NCI-H82 treated with DMSO at 0.1 percent for 48 hours (cell line): ENCODE results near the gene PSME3.
"Not testable (repeated sequence)": the region's sequence is repeated elsewhere in the genome, so short reads cannot be mapped to it uniquely, and the experiment has no call there.

ENCODE experiments used
- DNase-seq: peaks from one replicate; lab custom pipeline; 2025; ENCODE audit not compliant: unreplicated experiment; lab: John Stamatoyannopoulos, UW

The PSME3 gene

DNA sequence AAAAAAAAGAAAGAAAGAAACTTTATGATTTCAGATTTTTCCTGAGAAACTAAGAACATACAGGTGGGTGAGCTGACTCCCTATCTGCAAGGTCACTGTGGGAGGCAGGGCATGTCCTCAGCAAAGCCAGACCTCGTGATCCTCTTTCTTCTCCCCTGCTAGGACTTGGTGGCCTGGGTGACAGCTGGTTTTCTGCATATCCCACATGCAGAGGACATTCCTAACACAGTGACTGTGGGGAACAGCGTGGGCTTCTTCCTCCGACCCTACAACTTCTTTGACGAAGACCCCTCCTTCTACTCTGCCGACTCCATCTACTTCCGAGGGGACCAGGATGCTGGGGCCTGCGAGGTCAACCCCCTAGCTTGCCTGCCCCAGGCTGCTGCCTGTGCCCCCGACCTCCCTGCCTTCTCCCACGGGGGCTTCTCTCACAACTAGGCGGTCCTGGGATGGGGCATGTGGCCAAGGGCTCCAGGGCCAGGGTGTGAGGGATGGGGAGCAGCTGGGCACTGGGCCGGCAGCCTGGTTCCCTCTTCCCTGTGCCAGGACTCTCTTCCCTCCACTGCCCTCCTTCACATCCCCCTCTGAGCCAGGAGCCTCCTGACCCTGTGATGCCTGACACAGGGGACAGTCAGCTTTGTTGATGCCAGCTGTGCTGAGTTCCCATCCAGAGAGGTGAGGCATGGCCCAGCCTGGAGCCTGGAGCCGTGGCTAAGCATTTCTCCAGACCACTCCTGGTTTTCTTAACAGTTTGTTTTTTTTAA is 40.9 kb downstream of the PSME3 start:
- DNase-seq, result not testable (repeated sequence)

DNA sequence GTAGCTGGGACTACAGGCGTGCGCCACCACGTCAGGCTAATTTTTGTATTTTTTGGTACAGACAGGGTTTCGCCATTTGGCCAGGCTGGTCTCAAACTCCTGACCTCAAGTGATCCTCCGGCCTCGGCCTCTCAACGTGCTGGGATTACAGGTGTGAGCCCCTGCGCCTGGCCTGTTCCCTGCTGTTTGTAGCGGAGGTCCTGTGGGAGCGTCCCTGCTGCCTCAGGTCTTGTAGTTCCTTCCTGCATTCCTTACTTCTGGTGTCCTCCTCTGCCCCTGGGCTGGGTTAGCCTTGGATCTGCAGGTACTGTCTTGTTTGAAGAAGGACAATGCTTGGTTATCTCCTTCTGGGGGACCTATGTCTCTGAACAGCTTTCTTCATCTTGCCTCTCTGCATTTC is 43.8 kb downstream of the PSME3 start:
- DNase-seq, result no peak

DNA sequence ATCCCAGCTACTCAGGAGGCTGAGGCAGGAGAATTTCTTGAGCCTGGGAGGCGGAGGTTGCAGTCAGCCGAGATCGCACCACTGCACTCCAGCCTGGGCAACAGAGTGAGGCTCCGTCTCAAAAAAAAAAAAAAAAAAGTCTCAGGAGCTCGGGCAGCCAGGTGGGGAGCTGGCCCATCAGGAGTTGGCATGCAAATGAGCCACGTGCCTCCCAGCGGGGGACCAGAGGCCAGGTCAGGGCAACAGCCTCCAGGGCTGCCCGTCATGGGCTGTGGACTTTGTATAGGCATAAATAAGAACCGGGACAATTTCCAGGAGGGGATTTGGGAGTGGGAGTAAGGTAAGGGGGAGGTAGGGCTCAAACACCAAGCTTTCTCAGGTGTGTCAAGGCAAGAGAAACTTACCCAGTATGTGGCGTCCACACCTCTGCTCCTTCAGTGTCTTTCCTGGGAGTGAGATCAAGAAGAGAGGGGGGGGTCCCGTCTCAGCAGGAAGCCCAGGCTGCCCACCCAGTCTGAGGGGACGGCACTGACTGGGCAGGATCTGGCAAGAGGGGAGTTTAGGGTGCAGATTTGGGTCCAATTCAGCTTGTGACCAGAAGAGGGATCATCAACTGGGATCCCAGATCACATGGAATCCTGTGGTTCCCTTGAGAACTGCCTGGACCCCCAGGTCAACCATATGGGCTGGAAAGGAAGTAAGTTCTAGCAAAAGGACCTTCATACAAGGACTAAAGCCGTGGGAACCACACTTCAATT is 45.1 kb downstream of the PSME3 start:
- DNase-seq, result no peak

DNA sequence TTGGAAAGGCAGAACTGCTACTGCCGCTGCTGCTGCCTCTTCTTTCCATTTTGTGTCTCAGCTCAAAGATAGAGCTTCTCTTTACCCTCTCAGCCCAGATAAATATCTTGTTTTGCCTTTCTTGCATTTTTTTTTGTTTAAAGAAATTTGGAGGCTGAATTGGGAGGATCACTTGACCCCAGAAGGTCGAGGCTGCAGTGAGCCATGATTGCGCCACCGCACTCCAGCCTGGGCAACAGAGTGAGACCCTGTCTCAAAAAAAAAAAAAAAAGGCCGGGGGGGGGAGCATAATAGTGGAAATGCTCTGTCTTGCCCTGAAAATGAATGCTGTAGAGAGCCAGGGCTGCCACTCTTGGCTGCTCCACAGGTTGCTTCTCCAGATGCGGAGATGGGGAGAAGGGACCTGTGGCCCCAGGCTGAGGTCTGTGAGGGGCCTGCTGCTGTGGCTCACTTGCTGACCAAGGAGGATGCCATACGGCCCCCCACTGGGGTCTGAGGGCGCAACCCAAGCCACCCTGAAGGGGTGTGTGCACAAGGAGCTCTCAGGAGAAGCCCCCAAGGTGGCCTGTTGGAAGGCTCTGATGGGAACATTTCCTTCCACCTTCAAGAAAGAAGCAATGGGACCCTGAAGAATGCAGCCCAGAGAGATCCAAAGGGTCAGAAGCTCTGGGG is 45.9 kb downstream of the PSME3 start:
- no peak for DNase-seq

DNA sequence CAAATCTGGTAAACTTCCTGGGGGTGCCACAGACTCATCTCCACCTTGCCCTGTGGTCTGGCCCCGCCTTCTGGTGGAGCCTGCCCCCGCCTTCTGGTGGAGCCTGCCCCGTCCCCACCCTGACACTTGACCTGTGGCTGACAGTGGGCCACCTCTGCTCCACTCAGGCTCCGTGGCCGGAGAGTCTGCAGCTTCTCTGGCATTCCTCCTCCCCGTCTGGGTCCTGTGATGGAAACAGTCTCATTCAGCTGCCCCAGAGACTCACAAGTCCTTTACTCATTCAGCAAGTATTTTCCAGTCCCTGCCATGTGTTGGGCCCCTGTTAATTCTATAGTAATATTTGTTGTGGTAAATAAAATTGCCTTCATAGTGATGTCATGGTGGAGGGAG is 46.4 kb downstream of the PSME3 start:
- no peak for DNase-seq

DNA sequence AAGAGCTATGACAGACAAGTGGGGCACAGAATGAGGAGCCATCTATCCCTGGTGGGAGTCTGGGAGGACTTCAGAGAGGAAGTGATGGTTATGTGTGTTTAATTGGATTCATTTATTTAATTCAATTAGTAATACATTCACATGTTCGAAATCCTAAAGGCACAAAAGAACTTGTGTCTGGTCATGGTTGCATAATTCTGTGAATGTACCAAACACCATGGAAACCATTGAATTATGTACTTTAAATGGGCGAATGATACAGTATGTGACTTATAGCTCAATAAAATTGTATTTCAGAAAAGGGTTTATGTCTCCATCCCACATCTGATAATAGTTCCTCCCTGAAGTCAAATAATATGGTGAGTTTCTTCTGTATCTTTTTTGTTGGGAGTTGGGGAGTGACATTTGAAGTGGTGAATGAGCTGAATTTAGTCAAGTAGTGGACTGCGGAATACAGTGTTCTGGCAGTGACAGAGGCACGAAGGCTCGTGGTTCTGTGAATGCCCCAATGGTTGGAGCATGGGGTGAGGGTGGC is 47.6 kb downstream of the PSME3 start:
- DNase-seq, result no peak

DNA sequence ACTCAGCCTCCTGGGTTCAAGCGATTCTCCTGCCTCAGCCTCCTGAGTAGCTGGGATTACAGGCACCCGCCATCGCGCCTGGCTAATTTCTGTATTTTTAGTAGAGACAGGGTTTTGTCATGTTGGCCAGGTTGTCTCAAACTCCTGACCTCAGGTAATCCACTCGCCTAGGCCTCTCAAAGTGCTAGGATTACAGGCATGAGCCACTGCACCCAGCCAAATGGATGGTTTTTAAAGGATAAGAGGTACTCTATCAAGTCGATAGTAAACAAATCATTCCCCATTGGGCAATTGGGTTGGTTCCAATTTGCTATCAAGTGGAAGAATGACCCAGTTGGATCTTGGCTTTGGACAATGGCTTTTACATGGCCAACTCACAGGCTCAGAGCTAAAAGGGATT is 48.5 kb downstream of the PSME3 start:
- DNase-seq, result not testable (repeated sequence)

DNA sequence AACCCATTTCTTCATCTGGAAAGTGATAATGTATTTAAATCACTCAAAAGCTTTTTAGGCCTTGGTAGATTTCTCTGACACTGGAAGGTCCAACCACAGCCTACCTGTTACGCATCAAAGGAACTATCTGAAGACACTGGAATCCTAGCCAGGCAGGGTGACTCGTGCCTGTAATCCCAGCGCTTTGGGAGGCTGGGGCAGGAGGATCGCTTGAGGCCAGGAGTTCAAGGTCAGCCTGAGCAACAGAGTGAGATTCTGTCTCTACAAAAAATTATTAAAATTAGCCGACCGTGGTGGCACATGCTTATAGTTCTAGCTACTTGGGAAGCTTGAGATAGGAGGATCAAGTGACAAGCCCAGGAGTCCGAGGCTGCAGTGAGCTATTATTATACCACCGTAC is 49.0 kb downstream of the PSME3 start:
- DNase-seq, result no peak

DNA sequence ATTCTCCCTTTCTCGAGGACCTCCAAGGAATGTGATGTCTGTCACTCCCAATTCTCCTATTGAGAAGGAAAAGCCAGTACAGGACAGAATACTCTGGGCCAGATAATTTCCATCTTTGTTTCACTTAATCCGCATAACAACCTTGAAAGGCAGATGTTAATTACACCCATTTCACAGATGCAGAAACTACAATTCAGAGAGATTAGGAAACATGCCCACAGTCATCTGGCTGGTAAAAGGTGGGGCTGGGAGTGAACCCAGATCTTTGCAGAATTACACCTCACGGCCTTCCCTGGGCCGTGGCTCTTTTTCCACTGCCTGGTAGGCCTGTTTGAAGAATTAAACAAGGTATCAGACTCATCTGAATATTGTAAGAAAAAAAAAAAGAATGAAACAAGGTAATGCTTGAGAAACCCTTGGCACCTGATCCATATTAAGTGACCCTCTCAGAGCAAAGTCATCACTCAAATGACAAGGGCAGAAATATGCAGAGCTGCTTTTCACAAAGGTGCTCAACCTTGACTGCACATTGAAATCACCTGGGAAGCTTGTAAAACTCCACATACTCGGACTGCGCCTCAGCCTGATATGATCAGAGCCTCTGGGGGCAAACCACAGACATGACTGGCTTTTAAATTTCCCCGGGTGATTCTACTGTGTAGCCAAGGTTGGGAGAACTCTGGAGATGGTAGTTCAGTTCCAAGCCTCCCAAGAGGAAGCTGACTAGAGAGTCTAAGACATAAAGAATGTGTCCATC is 50.8 kb downstream of the PSME3 start:
- no peak for DNase-seq

DNA sequence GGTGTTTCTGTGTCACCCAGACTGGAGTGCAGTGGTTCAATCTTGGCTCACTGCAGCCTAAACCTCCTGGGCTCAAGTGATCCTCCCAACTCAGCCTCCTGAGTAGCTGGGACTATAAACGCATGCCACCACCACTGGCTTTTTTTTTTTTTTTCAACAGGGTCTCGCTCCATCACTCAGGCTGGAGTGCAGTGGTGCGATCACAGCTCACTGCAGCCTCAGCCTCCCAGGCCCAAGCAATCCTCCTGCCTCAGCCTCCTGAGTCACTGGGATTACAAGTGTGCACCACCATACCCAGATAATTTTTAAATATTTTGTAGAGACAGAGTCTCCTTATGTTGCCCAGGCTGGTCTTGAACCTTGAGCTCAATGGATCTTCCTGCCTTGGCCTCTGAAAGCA is 52.6 kb downstream of the PSME3 start:
- not testable (repeated sequence) for DNase-seq

DNA sequence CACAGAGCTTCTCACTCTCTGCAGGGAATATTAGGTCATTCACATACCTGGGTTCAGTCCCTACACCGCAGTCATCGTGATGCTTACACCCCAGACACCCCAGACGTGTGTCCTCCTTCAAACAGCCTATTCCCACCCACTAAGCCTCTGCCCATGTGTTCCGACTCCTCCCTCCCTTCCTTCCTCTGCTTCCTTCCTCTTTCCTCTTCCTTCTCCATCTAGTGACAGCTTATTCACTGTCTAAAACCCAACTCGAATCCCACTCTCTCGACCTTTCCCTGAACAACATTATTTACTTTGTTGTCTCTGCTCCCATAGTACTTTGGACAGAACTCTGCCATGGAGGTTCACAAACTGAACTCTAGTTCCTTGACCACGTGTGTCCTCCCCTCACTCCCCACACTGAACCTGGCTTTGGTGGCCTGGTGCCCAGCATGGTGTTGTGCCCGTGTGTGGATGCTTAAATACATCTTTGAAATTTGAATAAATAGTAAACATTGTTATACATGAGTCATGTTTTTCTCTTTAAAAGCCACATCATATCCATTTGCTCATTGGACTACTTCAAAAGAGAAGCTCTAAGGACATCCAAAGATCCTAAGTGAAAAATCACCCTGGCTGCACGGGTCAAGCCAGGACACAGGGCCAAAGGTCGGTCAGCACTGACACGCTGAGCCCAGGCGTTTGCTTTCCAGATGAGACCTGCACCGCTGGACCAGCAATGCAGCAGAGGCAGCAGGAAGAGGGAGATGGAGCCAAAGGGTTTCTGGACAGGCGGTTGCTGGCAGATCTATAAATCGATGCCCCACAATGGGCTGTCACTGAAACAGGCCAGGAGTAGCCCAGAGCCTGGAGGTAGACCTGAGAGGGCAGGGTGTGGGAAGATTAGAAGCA is 53.3 kb downstream of the PSME3 start:
- DNase-seq, result no peak

DNA sequence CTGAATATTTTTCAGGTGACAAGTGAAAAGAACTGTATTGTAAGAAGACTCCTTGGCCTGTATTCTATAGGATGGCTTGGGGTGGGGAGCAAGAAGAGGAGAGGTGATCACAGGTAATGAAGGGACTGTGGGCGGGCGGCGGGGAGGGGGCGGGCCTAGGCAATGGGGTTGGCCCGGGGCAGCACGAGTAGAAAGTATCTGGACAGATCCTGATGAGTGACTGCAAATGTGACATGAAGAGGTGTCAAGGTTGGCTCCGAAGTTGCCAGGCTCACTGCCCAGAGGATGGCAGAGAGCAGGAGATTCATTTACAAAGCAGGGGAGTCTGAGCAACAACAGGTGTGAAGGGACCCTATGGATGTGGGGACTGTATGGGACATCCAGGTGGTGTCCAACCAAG is 56.6 kb downstream of the PSME3 start:
- DNase-seq, result no peak

DNA sequence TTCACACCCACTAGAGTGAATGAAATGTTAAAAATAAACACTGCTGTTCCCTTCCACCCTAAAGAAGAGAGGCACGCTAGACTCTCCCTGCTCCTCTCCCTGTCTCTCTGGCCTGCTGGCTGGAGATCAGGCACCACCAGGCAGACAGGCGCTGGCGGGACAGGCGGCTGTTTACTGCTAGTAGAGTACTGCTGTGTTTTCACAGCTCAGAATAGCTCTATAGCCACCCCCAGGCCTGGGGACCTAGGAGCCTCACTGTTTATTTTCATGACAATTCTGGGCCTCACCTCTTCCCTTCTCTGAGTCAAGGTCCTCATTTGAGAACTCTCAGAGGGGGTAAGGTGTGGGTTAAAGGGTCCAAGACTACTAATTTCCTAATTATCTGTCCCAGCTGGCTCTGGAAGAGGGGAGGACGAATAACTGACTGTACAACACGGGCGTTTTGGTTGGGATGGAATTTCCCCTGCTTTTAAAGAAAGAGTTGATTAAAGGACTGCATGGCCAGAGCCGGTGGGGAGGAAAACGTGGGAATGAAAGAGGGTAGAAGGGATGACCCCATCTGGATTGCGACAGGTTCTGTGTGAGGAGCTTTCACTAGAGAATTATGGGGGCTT is 58.4 kb downstream of the PSME3 start:
- no peak for DNase-seq

DNA sequence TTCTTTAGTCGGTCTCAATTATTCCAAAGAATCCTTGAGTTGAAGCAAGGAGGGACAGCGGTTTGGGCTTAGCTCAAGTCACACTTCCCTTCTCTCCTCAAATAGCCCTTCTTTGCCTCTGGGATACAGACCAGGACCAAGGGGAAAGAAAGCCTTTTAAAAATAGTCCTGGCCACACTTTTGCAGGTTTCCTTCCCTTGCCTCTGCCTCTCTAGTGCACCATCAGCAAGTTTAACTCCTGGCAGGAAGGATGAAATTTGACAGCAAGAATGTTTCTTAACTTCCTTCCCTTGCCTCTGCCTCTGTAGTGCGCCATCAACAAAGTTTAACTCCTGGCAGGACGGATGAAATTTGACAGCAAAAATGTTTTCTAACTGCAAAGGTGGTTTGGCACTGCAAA is 60.2 kb downstream of the PSME3 start:
- no peak for DNase-seq
